GM12874 (cell line): Measurements from ENCODE around the gene MYO7A.
A peak's percentile ranks its signal among the peaks of the same experiment; 100 is the strongest.

Experiments
- CTCF ChIP-seq: IDR thresholded peaks from 2 replicates; pipeline ENCODE4 v1.5.1; 2011; ENCODE audit warnings: low read depth, mild to moderate bottlenecking, control low read depth, low read length, moderate library complexity; ENCODE audit not compliant: insufficient read depth

MYO7A gene

GRCh38 chr11:77110836-77111235, 17.2 kb upstream of the MYO7A start:
- TF ChIP-seq CTCF: no peak

GRCh38 chr11:77111277-77111676, 16.8 kb upstream of the MYO7A start:
- TF ChIP-seq CTCF: no peak

GRCh38 chr11:77111946-77112345, 16.1 kb upstream of the MYO7A start:
- TF ChIP-seq CTCF: no peak

GRCh38 chr11:77112641-77113381, 15.2 kb upstream of the MYO7A start:
- TF ChIP-seq CTCF: no peak

GRCh38 chr11:77113382-77114088, 14.5 kb upstream of the MYO7A start:
- TF ChIP-seq CTCF: peak; percentile 39; the same call in 1 of the 2 replicates

- no peak for TF ChIP-seq CTCF
These were observed 14.0 kb upstream of the MYO7A start for GRCh38 chr11:77114089-77114463.

- TF ChIP-seq CTCF: peak; percentile 34; the same call in 1 of the 2 replicates
These were observed 12.8 kb upstream of the MYO7A start for GRCh38 chr11:77115181-77115611.
